ENCODE measurements around the gene WAPL. TPM values are rescaled to one million over a fixed set of nuclear protein-coding genes. Genes with fewer than 3 reads are reported as not detected.

WAPL gene
- polyA plus RNA-seq, 1 donor from 2014 or later = 30.6 TPM

- Histone ChIP-seq H3K9me2 (ENCODE audit: insufficient read depth, low read length) (no peaks in the 10 kb centered on the region), H3K36me3 (ENCODE audit: insufficient read depth, low read length) (no peaks in the 10 kb centered on the region), H3K9me3 (ENCODE audit: low read length) (no peaks in the 10 kb centered on the region), H3F3A (ENCODE audit: insufficient read depth, low read length, poor library complexity, severe bottlenecking) (no peaks in the 10 kb centered on the region), H4K20me1 (ENCODE audit: insufficient read depth) (no peaks in the 10 kb centered on the region), H3K27ac (ENCODE audit: low read length) (no peak overlapping the region), H3K4me3 (ENCODE audit: low read length) (no peak overlapping the region), H2AFZ (ENCODE audit: low read depth, low read length) (no peak overlapping the region), H3K79me2 (replicated peaks; ENCODE audit: insufficient read depth, low read length) (peaks cover 3% of the 10 kb centered on the region), H3K4me2 (ENCODE audit: low read length) (no peak overlapping the region), H3K9ac (ENCODE audit: low read length) (no peak overlapping the region), H3K27me3 (ENCODE audit: insufficient read depth, low read depth, low read length) (no peaks in the 10 kb centered on the region)
- no peak for TF ChIP-seq EZH2 (IDR thresholded peaks at IDR 0.05; ENCODE audit: borderline replicate concordance, insufficient read depth, low read length, poor library complexity, severe bottlenecking)
- TF ChIP-seq EP300 (conservative IDR thresholded peaks at IDR 0.05; ENCODE audit: poor library complexity, severe bottlenecking) = no peak
- TF ChIP-seq CTCF (IDR thresholded peaks at IDR 0.05; ENCODE audit: poor library complexity, severe bottlenecking) = no peak
- no peak for TF ChIP-seq TAF1 (IDR thresholded peaks at IDR 0.05; ENCODE audit: low read depth)
- TF ChIP-seq POLR2AphosphoS5 (IDR thresholded peaks at IDR 0.05) = no peak
- no peak for TF ChIP-seq RAD21 (conservative IDR thresholded peaks at IDR 0.05)
- TF ChIP-seq SMC3 (conservative IDR thresholded peaks at IDR 0.05; ENCODE audit: poor library complexity) = no peak
- TF ChIP-seq REST (IDR thresholded peaks at IDR 0.05; ENCODE audit: borderline replicate concordance) = no peak
- no peak for TF ChIP-seq MXI1 (conservative IDR thresholded peaks at IDR 0.05; ENCODE audit: poor library complexity, severe bottlenecking)
Observed at GRCh38 chr10:86489071-86489810, 32.4 kb downstream of the WAPL start.

GRCh38 chr10:86486856-86487255 is 34.7 kb downstream of the WAPL start:
- Histone ChIP-seq H3K27ac (ENCODE audit: low read length) (peak overlapping the region; percentile 33), H3K9me3 (ENCODE audit: low read length) (no peaks in the 10 kb centered on the region), H3F3A (ENCODE audit: insufficient read depth, low read length, poor library complexity, severe bottlenecking) (no peaks in the 10 kb centered on the region), H3K79me2 (replicated peaks; ENCODE audit: insufficient read depth, low read length) (peaks cover 3% of the 10 kb centered on the region), H3K4me3 (ENCODE audit: low read length) (no peak overlapping the region), H3K4me2 (ENCODE audit: low read length) (no peak overlapping the region), H3K9ac (ENCODE audit: low read length) (no peak overlapping the region), H3K36me3 (ENCODE audit: insufficient read depth, low read length) (peaks cover 5% of the 10 kb centered on the region), H4K20me1 (ENCODE audit: insufficient read depth) (no peaks in the 10 kb centered on the region), H3K27me3 (ENCODE audit: insufficient read depth, low read depth, low read length) (no peaks in the 10 kb centered on the region), H3K9me2 (ENCODE audit: insufficient read depth, low read length) (no peaks in the 10 kb centered on the region), H2AFZ (ENCODE audit: low read depth, low read length) (no peak overlapping the region)
- TF ChIP-seq EP300 (conservative IDR thresholded peaks at IDR 0.05; ENCODE audit: poor library complexity, severe bottlenecking) (peak; percentile 46), REST (IDR thresholded peaks at IDR 0.05; ENCODE audit: borderline replicate concordance) (no peak)

Data from neural cell (in vitro differentiated cells).